PFSK-1 (cell line): Measurements from ENCODE around the gene MPDU1.

Experiments used
- FOXP2 ChIP-seq: optimal IDR thresholded peaks from 2 replicates; pipeline ENCODE3; 2011; ENCODE audit warnings: borderline replicate concordance, control low read depth, inconsistent platforms; ENCODE audit not compliant: insufficient read depth; ENCODE audit errors: extremely low read length, extremely low read depth
- POLR2AphosphoS5 ChIP-seq: IDR thresholded peaks from 2 replicates; pipeline ENCODE4 v1.6.1; 2012; ENCODE audit warnings: low read depth, mild to moderate bottlenecking, control low read depth, low read length, moderate library complexity
- SIN3A ChIP-seq: IDR thresholded peaks from 2 replicates; pipeline ENCODE4 v1.6.1; 2012; ENCODE audit warnings: mild to moderate bottlenecking, low read length, moderate library complexity, borderline replicate concordance; ENCODE audit not compliant: insufficient read depth
- TAF1 ChIP-seq: IDR thresholded peaks from 2 replicates; pipeline ENCODE4 v1.6.1; 2012; ENCODE audit warnings: low read length, control low read depth, borderline replicate concordance; ENCODE audit not compliant: insufficient read depth
- TF ChIP-seq, protein P1 (sequence below), 2 experiments: IDR thresholded peaks; 2 replicates each; pipeline versions ENCODE4 v1.6.1 to v1.8.0; 2011 to 2012; ENCODE audit warnings: low read depth in 2 of 2, low read length in 2 of 2, control low read depth in 1 of 2, inconsistent platforms in 1 of 2, mild to moderate bottlenecking in 1 of 2, moderate library complexity in 1 of 2; ENCODE audit not compliant: insufficient read depth in 1 of 2

Gene MPDU1

DNA sequence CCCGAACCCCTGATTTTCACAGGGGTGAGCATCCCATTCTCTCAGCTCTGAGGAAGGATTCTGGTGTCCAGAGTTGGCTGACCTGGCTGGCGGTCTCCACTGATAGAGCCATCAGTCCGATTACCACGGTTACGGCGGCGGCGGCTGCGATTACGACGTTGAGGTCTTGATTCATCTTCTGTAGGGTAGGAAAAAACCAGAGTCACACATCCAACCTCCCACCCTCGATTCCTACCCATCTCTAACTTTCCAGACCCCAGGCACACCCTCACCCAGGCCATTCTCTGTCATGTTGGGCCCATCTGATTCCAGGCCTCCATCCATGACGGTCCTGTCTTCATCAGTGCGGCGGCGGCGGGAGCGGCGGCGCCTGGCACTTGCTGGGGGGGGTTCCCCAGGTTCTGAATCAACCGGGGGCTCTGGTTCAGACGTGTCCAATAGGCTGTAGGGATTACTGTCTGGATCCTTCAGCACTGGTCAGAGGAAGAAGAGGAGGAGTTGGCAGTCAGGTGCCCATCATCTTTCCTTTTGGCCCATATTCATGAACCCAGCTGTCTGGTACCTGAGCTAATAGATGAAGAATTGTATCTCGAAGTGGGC is 8.9 kb downstream of the MPDU1 start:
- no peak for TF ChIP-seq SIN3A
- no peak for TF ChIP-seq FOXP2
- TF ChIP-seq, protein P1, sequence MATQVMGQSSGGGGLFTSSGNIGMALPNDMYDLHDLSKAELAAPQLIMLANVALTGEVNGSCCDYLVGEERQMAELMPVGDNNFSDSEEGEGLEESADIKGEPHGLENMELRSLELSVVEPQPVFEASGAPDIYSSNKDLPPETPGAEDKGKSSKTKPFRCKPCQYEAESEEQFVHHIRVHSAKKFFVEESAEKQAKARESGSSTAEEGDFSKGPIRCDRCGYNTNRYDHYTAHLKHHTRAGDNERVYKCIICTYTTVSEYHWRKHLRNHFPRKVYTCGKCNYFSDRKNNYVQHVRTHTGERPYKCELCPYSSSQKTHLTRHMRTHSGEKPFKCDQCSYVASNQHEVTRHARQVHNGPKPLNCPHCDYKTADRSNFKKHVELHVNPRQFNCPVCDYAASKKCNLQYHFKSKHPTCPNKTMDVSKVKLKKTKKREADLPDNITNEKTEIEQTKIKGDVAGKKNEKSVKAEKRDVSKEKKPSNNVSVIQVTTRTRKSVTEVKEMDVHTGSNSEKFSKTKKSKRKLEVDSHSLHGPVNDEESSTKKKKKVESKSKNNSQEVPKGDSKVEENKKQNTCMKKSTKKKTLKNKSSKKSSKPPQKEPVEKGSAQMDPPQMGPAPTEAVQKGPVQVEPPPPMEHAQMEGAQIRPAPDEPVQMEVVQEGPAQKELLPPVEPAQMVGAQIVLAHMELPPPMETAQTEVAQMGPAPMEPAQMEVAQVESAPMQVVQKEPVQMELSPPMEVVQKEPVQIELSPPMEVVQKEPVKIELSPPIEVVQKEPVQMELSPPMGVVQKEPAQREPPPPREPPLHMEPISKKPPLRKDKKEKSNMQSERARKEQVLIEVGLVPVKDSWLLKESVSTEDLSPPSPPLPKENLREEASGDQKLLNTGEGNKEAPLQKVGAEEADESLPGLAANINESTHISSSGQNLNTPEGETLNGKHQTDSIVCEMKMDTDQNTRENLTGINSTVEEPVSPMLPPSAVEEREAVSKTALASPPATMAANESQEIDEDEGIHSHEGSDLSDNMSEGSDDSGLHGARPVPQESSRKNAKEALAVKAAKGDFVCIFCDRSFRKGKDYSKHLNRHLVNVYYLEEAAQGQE (IDR thresholded peaks at IDR 0.05; ENCODE audit: insufficient read depth in 1 of 2, low read depth in 2 of 2, low read length in 2 of 2) = no peak
- no peak for TF ChIP-seq TAF1
- no peak for TF ChIP-seq POLR2AphosphoS5

DNA sequence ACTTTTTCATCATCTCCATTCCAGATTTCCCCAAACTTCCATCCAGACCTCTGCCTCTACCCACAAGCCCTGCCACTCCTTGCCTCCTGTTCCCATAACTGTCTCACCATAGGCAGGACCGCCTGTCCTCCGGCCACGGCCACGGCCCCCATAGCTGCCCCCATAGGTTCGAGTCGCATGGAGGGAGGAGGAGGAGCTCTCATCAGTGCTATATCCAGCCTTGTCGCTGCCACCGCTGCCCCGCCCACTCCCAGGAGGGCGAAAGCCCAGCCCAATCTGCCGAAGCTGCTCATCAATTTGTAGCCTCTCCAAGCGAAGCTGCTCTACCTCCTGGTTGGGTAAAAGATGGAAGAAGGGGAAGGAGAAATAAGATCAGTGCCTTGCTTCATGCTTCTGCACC is 9.6 kb downstream of the MPDU1 start:
- TF ChIP-seq SIN3A = no peak
- TF ChIP-seq FOXP2 = no peak
- no peak for TF ChIP-seq POLR2AphosphoS5
- TF ChIP-seq, protein P1 (IDR thresholded peaks at IDR 0.05; ENCODE audit: insufficient read depth in 1 of 2, low read depth in 2 of 2, low read length in 2 of 2) = no peak

DNA sequence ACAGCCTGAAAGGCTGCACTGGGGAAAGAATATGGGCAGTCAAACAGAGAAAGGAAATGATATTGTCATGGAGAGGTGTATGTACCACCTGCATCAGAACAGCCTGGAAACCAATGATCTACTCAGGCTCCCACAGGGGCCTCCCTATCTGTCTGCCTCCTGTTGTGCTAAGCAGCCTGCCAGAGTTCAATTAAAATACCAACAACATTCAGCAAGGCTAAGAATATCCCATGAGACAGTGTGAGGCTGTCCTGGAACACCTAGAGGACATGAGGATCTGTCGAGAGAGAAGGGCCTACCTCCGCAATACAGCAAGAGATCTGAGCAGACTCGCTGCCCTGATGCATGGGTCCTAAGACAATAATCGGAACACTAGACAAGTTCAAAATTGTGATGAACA is 22.6 kb downstream of the MPDU1 start:
- TF ChIP-seq TAF1 (no peak), SIN3A (no peak), POLR2AphosphoS5 (no peak), FOXP2 (no peak)
- TF ChIP-seq, protein P1 (IDR thresholded peaks at IDR 0.05; ENCODE audit: insufficient read depth in 1 of 2, low read depth in 2 of 2, low read length in 2 of 2) = no peak

DNA sequence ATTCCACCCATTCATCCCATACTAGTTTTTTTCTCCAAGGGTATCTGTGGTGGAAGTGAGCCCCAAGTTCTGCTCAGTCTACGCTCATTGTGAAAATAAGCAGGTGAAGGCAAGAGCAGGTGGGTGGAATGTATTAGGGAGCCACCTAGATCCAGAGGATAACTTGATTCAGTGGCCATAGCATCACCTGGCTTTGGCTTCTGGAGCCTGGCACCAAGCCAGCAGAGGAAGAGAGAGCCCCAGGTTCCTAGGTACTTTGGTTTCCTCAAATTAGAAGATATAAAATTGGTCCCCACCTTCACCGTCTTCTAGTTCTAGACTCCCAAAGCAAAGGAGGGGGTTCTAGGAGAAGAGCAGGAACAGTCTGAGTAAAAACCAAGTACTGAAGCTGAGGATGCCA is 27.0 kb downstream of the MPDU1 start:
- TF ChIP-seq POLR2AphosphoS5 (no peak), TAF1 (no peak), FOXP2 (no peak), SIN3A (no peak)
- TF ChIP-seq, protein P1 (IDR thresholded peaks at IDR 0.05; ENCODE audit: insufficient read depth in 1 of 2, low read depth in 2 of 2, low read length in 2 of 2) = no peak
